Measurements from ENCODE around the gene NDUFA13. TPM values are rescaled to one million over a fixed set of nuclear protein-coding genes. Genes with fewer than 3 reads are reported as not detected.

Gene NDUFA13
- total RNA-seq, 4 donors from 2014 or later = 57.4 to 97.2 (median 63.9) TPM

GRCh38 chr19:19544954-19545591, 29.0 kb downstream of the NDUFA13 start:
- ATAC-seq (ENCODE audit: low FRiP score) (no peak), DNase-seq (ENCODE audit: low spot score) (no peak)
- no peak for TF ChIP-seq CTCF (IDR thresholded peaks at IDR 0.05)

- ATAC-seq (ENCODE audit: low FRiP score) = no peak
- DNase-seq (ENCODE audit: low spot score) = no peak
- TF ChIP-seq CTCF (IDR thresholded peaks at IDR 0.05) = no peak
Observed at GRCh38 chr19:19545707-19546106, 29.7 kb downstream of the NDUFA13 start.

- ATAC-seq (ENCODE audit: low FRiP score) (no peak), DNase-seq (ENCODE audit: low spot score) (no peak)
- no peak for TF ChIP-seq CTCF (IDR thresholded peaks at IDR 0.05)
Observed at GRCh38 chr19:19546751-19547162, 30.7 kb downstream of the NDUFA13 start.

DNA sequence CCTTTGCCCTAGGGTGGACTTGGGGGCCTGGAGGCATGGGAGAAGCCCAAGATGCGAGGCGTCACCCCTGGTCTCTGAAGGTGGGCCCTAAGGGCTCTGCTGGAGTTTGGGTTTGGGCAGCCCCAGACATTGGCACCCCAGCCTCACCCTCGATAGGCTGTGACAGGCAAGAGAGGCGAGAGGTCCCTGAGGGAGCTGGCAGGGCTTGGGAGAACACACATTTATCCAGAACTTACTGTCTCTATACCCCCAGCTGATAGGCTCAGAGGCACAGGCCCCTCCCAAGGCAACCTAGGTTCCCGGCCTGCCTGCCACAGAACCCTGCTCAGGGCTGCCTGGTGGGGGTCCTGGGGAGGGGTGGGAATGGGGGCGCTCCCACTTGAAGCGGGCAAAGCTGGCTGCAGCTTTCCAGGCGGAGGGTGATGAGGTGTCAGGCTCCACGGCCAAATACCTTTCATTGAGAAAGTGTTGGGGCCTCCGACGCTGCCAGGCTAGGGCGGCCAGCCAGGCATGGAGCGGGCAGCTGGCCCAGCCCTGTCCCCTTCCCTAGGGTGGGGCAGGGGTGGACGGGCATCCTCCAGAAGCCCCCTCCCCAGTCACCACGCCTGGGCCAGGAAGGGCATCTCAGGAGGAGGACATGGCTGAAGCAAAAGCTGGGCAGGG, 31.8 kb downstream of the NDUFA13 start:
- DNase-seq (ENCODE audit: low spot score) = no peak
- no peak for TF ChIP-seq CTCF (IDR thresholded peaks at IDR 0.05)
- no peak for ATAC-seq (ENCODE audit: low FRiP score)

GRCh38 chr19:19548915-19549759, 33.1 kb downstream of the NDUFA13 start:
- DNase-seq (ENCODE audit: low spot score) = no peak
- no peak for TF ChIP-seq CTCF (IDR thresholded peaks at IDR 0.05)
- ATAC-seq (ENCODE audit: low FRiP score) = no peak

DNA sequence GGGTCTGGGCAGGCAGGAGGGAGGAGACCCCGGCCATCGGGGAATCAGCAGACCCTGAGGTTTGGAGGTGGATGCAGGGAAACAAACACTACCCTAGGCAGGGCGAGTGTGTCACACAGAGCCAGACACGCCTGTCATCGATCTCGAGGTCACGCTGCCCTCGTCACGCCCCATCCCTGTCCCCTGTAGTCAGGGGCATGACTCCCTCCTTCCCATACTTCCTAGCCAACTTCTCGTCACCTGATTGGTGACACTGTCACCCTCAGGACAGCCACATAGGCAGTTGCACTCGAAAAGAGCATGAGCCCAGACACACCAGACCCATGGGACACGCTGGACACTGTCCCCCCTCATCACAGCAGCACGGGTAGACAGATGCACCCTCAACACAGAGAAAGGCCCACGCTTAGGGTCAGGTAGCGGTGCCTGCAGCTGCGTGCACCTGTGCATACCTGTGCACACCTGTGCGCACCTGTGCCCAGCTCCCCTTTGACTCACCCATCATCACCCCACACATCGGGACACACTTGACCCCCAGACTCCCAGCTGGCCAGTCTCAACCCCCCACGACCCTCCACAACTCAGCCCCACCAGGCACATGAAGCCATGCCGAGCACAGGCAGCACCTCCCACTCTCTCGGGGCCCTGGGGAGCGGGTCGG, 33.9 kb downstream of the NDUFA13 start:
- ATAC-seq (ENCODE audit: low FRiP score) (no peak), DNase-seq (ENCODE audit: low spot score) (no peak)
- no peak for TF ChIP-seq CTCF (IDR thresholded peaks at IDR 0.05)
